Activated B cell treated with CpG ODN at 0.5 μM for 24 hours (primary cell): Measurements from ENCODE around the gene IL17B. TPM values are rescaled to one million over a fixed set of nuclear protein-coding genes. Genes with fewer than 3 reads are reported as not detected.

Experiments
- ATAC-seq: fragments of 200-7000 bp; cut with Tn5 transposase; one replicate; pipeline ENCODE4 v1.10.0; 2021; ENCODE audit warnings: low read depth, mild to moderate bottlenecking, moderate library complexity
- CTCF ChIA-PET: fragments of 350-600 bp; sonication (Branson Sonifier 250); formaldehyde crosslinking; loops from one replicate; lab custom pipeline; 2021; ENCODE audit warnings: antibody characterized with exemption; lab: Charles Lee
- POLR2A ChIA-PET: fragments of 350-600 bp; sonication (Branson Sonifier 250); formaldehyde crosslinking; loops from one replicate; lab custom pipeline; 2021; ENCODE audit warnings: antibody characterized with exemption; lab: Charles Lee
- DNase-seq: peaks from one replicate; pipeline ENCODE4 v3.0.0; 2022
- H3K27ac Mint-ChIP-seq: one replicate; pipeline ENCODE4 v1.8.0; 2020; ENCODE audit warnings: mixed read lengths
- H3K27me3 Mint-ChIP-seq: one replicate; pipeline ENCODE4 v1.8.0; 2021; ENCODE audit warnings: mixed read lengths
- H3K36me3 Mint-ChIP-seq: one replicate; pipeline ENCODE4 v1.8.0; 2021; ENCODE audit warnings: low read depth, mixed read lengths
- H3K4me1 Mint-ChIP-seq: one replicate; pipeline ENCODE4 v1.8.0; 2021; ENCODE audit warnings: mixed read lengths
- H3K4me3 Mint-ChIP-seq: one replicate; pipeline ENCODE4 v1.8.0; 2020; ENCODE audit warnings: mild to moderate bottlenecking, mixed read lengths
- H3K9me3 Mint-ChIP-seq: one replicate; pipeline ENCODE4 v1.8.0; 2020; ENCODE audit warnings: mixed read lengths
- intact Hi-C: fragments of 100-400 bp; cut with micrococcal nuclease; formaldehyde crosslinking; loops from one replicate; pipeline ENCODE4 v1.15.1; 2024
- total RNA-seq: library from RNA; stranded (reverse); gene quantifications from 2 replicates; pipeline ENCODE4 v1.2.3, GENCODE V29; 2022
- TF ChIP-seq, protein P1 (sequence below): fragments of 200-600 bp; IDR thresholded peaks from one replicate; pipeline ENCODE4 v1.8.0; 2022; ENCODE audit warnings: antibody characterized with exemption, mild to moderate bottlenecking

The IL17B gene
- total RNA-seq, 1 donor from 2014 or later, result not detected

DNA sequence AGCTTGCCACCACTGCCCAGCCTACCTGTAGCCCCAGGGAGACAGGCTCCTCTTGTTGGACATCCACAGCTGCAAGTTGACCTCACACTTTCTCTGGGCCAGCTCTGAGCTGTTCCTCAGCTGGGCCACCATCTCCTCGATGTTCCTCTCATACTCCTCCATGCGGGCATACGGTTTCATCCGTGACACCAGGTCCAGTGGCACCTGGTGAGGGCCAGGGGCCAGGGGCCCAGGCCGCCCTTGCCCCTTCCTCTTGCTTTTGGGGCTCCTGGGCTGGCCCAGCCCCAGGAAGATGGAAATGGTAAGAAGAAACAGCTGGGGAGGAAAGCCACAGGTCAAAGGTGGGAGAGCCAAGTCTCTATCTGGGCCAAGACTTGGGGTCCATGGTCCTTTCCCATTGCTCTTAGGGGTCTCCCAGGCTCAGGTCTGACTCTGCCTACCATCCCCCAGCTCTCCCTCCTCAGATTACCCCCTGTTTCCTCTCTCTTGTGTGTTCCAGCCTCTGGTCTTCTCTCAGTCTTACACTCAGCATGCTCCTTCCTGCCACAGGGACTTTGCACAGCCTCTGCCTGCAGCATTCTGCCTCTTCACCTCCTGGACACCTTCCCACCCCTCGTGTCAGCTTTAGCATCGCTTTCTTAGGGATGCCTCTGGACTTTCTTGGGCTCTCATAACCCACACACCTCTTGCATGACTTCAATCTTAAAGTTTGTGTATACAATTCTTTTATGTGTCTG lies 2.2 kb downstream of the IL17B start:
- Mint-ChIP-seq H3K27ac (no peak overlapping the region), H3K4me3 (no peak overlapping the region), H3K4me1 (peaks cover 2% of the 10 kb centered on the region), H3K27me3 (peaks cover 7% of the 10 kb centered on the region), H3K9me3 (no peaks in the 10 kb centered on the region), H3K36me3 (no peaks in the 10 kb centered on the region)
- intact Hi-C loops, result no loop called here
- no peak for DNase-seq
- ATAC-seq, result no peak
- TF ChIP-seq, protein P1, sequence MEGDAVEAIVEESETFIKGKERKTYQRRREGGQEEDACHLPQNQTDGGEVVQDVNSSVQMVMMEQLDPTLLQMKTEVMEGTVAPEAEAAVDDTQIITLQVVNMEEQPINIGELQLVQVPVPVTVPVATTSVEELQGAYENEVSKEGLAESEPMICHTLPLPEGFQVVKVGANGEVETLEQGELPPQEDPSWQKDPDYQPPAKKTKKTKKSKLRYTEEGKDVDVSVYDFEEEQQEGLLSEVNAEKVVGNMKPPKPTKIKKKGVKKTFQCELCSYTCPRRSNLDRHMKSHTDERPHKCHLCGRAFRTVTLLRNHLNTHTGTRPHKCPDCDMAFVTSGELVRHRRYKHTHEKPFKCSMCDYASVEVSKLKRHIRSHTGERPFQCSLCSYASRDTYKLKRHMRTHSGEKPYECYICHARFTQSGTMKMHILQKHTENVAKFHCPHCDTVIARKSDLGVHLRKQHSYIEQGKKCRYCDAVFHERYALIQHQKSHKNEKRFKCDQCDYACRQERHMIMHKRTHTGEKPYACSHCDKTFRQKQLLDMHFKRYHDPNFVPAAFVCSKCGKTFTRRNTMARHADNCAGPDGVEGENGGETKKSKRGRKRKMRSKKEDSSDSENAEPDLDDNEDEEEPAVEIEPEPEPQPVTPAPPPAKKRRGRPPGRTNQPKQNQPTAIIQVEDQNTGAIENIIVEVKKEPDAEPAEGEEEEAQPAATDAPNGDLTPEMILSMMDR, result no peak
- ChIA-PET POLR2A (no interaction called here), CTCF (interaction anchor here (1.8 to 2.0 kb wide), 3 partner anchors 9 to 188 kb away, joined by 4 to 13 read pairs (median 6); no protein-coding TSS in a partner anchor)

DNA sequence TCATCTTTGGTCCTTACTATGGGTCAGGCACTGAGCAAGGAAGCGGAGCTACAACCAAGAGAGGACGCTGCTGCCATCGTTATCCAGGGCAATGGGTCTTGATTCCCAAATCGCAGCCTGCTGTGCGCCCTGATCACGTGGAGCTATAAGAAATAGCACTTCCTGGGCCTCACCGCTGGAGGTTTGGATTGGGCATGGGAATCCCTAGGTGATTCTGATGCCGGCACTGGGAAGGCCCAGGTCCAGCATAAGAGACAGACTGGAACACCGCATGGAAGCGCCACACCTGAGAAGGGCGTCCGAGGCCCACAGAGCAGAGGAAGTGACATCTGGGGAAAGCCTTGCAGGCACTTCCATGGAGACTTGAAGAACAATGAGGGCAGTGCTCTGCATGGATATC lies 3.0 kb downstream of the IL17B start:
- intact Hi-C loops, result no loop called here
- no peaks in the 10 kb centered on the region for H3K4me1 Mint-ChIP-seq

DNA sequence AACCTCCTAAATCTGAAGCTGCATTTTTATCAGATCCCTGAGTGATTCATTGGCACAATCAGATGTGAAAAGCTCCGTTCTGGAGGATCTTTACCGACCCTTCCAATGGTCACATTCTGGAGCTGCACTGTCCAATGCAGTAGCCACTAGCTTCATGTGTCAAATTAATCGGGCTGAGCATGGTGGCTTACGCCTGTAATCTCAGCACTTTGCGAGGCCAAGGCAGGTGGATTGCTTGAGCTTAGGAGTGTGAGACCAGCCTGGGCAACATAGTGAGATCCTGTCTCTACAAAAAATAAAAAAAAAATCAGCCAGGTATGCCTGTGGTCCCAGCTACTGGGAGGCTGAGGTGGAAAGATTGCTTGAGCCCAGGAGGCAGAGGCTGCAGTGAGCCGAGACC lies 3.7 kb downstream of the IL17B start:
- H3K4me1 Mint-ChIP-seq, result no peaks in the 10 kb centered on the region
- TF ChIP-seq, protein P1, result no peak
- peaks cover 2% of the 10 kb centered on the region for H3K27me3 Mint-ChIP-seq
- ChIA-PET CTCF (interaction anchor here (1.8 to 2.0 kb wide), 3 partner anchors 8 to 189 kb away, joined by 4 to 13 read pairs (median 6); no protein-coding TSS in a partner anchor), POLR2A (no interaction called here)
- H3K36me3 Mint-ChIP-seq, result no peaks in the 10 kb centered on the region
- intact Hi-C loops, result no loop called here
- no peak overlapping the region for H3K4me3 Mint-ChIP-seq
- H3K9me3 Mint-ChIP-seq, result no peaks in the 10 kb centered on the region
- no peak overlapping the region for H3K27ac Mint-ChIP-seq
- ATAC-seq (no peak), DNase-seq (no peak)

More for the DNA sequence above, 3.0 kb downstream of the IL17B start:
- Mint-ChIP-seq H3K27ac (no peak overlapping the region), H3K27me3 (peaks cover 5% of the 10 kb centered on the region), H3K36me3 (no peaks in the 10 kb centered on the region), H3K9me3 (no peaks in the 10 kb centered on the region), H3K4me3 (no peak overlapping the region)
- ChIA-PET CTCF (interaction anchor here (1.8 to 2.0 kb wide), 3 partner anchors 8 to 189 kb away, joined by 4 to 13 read pairs (median 6); no protein-coding TSS in a partner anchor), POLR2A (no interaction called here)
- ATAC-seq (no peak), DNase-seq (no peak)
- TF ChIP-seq, protein P1, result no peak

DNA sequence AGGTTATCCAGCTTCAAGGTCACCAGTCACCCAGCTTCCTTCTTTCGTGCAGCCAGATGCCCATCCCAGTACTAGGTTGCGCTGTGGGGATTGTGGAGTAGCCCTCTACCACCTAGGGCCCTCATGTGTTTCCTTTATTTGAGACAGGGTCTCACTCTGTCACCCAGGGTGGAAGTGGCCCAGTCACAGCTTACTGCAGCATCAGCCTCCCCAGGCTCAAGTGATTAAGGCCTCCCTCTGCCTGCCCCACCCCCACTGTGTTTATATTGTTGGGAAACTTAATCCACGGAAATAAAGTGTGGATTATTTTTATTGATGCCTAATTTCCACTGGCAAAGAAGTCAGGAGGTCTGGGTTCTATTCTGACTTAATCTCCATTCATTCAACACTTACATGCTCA lies 4.3 kb downstream of the IL17B start:
- H3K36me3 Mint-ChIP-seq, result no peaks in the 10 kb centered on the region
- no peaks in the 10 kb centered on the region for H3K9me3 Mint-ChIP-seq
- H3K4me1 Mint-ChIP-seq, result no peaks in the 10 kb centered on the region
- ATAC-seq (no peak), DNase-seq (no peak)
- H3K27me3 Mint-ChIP-seq, result no peaks in the 10 kb centered on the region
- CTCF ChIA-PET, result interaction anchor here (2.0 kb wide), 1 partner anchor 190 kb away, joined by 4 read pairs; no protein-coding TSS in a partner anchor
- intact Hi-C loops, result no loop called here
- TF ChIP-seq, protein P1, result no peak
- H3K27ac Mint-ChIP-seq, result no peak overlapping the region
- no peak overlapping the region for H3K4me3 Mint-ChIP-seq
- POLR2A ChIA-PET, result no interaction called here

DNA sequence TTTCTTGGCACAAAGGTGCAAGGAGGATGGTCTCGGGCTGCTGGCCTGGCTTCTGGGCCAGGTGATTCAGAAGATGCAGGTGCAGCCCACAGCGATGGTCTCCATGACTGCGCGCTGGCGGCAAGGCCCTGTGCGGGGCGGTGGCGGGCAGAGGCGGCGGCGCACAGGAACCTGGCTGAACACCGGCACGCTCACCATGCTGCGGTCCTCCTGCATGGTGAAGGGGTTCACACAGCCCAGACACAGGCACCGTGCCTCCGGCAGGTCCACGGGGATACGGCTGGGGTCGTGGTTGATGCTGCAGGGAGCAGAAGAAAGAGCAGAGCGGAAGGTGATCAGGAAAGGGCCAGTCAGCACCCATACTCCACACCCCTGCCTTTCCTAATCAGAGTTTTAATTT lies 4.8 kb downstream of the IL17B start:
- DNase-seq (no peak), ATAC-seq (no peak)
- ChIA-PET CTCF (no interaction called here), POLR2A (no interaction called here)
- Mint-ChIP-seq H3K27ac (no peak overlapping the region), H3K36me3 (no peaks in the 10 kb centered on the region), H3K9me3 (no peaks in the 10 kb centered on the region), H3K4me3 (no peak overlapping the region), H3K4me1 (no peaks in the 10 kb centered on the region), H3K27me3 (no peaks in the 10 kb centered on the region)
- TF ChIP-seq, protein P1, result no peak
- intact Hi-C loops, result no loop called here
